ENCODE results near the gene ASB2. TPM values are rescaled to one million over a fixed set of nuclear protein-coding genes. Genes with fewer than 3 reads are reported as not detected.

Gene ASB2
- total RNA-seq, 1 experiment from 2014 or later: not detected

- CTCF ChIA-PET: no interaction called here
These were observed 21.9 kb downstream of the ASB2 start for GRCh38 chr14:93954516-93954830.

GRCh38 chr14:93953739-93954515 is 22.4 kb downstream of the ASB2 start:
- Histone ChIP-seq H3K36me3 (ENCODE audit: insufficient read depth, low read length, poor library complexity, severe bottlenecking) (no peaks in the 10 kb centered on the region), H3K4me1 (ENCODE audit: insufficient read depth, low read length, poor library complexity, severe bottlenecking) (no peaks in the 10 kb centered on the region), H3K9me3 (ENCODE audit: low read depth, low read length, poor library complexity, severe bottlenecking) (no peaks in the 10 kb centered on the region), H3K27me3 (replicated peaks; ENCODE audit: insufficient read depth, low read depth, low read length, poor library complexity) (no peaks in the 10 kb centered on the region), H3K27ac (ENCODE audit: low read depth, low read length, poor library complexity, severe bottlenecking) (no peak overlapping the region), H3K4me3 (ENCODE audit: low read depth, low read length, poor library complexity, severe bottlenecking) (no peak overlapping the region)
- no peak for TF ChIP-seq CTCF (conservative IDR thresholded peaks at IDR 0.05; ENCODE audit: low read depth, low read length)
- TF ChIP-seq EZH2 (IDR thresholded peaks at IDR 0.05; ENCODE audit: borderline replicate concordance, low read depth, low read length, poor library complexity, severe bottlenecking): no peak
- BruUV-seq (replicated peaks): no TSS peak
- peak; percentile 38 for DNase-seq (ENCODE audit: low spot score)
- intact Hi-C loops (cut with micrococcal nuclease; ENCODE audit: unreplicated experiment): no loop called here
- ChIA-PET POLR2A (ENCODE audit: low non-redundant PET) (no interaction called here), CTCF (no interaction called here)

More at GRCh38 chr14:93954516-93954830, 21.9 kb downstream of the ASB2 start:
- H3K36me3 ChIP-seq (ENCODE audit: insufficient read depth, low read length, poor library complexity, severe bottlenecking): no peaks in the 10 kb centered on the region
- BruUV-seq (replicated peaks): no TSS peak
- no peak overlapping the region for H3K27ac ChIP-seq (ENCODE audit: low read depth, low read length, poor library complexity, severe bottlenecking)
- no peaks in the 10 kb centered on the region for H3K4me1 ChIP-seq (ENCODE audit: insufficient read depth, low read length, poor library complexity, severe bottlenecking)
- no peak overlapping the region for H3K4me3 ChIP-seq (ENCODE audit: low read depth, low read length, poor library complexity, severe bottlenecking)
- H3K27me3 ChIP-seq (replicated peaks; ENCODE audit: insufficient read depth, low read depth, low read length, poor library complexity): no peaks in the 10 kb centered on the region
- TF ChIP-seq CTCF (conservative IDR thresholded peaks at IDR 0.05; ENCODE audit: low read depth, low read length): no peak
- no peak for TF ChIP-seq EZH2 (IDR thresholded peaks at IDR 0.05; ENCODE audit: borderline replicate concordance, low read depth, low read length, poor library complexity, severe bottlenecking)
- POLR2A ChIA-PET (ENCODE audit: low non-redundant PET): no interaction called here
- intact Hi-C loops (cut with micrococcal nuclease; ENCODE audit: unreplicated experiment): no loop called here
- H3K9me3 ChIP-seq (ENCODE audit: low read depth, low read length, poor library complexity, severe bottlenecking): no peaks in the 10 kb centered on the region
- no peak for DNase-seq (ENCODE audit: low spot score)

- H3K4me3 ChIP-seq (ENCODE audit: low read depth, low read length, poor library complexity, severe bottlenecking): no peak overlapping the region
- intact Hi-C loops (cut with micrococcal nuclease; ENCODE audit: unreplicated experiment): no loop called here
- TF ChIP-seq EZH2 (IDR thresholded peaks at IDR 0.05; ENCODE audit: borderline replicate concordance, low read depth, low read length, poor library complexity, severe bottlenecking): no peak
- no peak for TF ChIP-seq CTCF (conservative IDR thresholded peaks at IDR 0.05; ENCODE audit: low read depth, low read length)
- H3K36me3 ChIP-seq (ENCODE audit: insufficient read depth, low read length, poor library complexity, severe bottlenecking): no peaks in the 10 kb centered on the region
- no peaks in the 10 kb centered on the region for H3K9me3 ChIP-seq (ENCODE audit: low read depth, low read length, poor library complexity, severe bottlenecking)
- no peak for DNase-seq (ENCODE audit: low spot score)
- no peaks in the 10 kb centered on the region for H3K27me3 ChIP-seq (replicated peaks; ENCODE audit: insufficient read depth, low read depth, low read length, poor library complexity)
- H3K27ac ChIP-seq (ENCODE audit: low read depth, low read length, poor library complexity, severe bottlenecking): no peak overlapping the region
- POLR2A ChIA-PET (ENCODE audit: low non-redundant PET): no interaction called here
- no TSS peak for BruUV-seq (replicated peaks)
- no peaks in the 10 kb centered on the region for H3K4me1 ChIP-seq (ENCODE audit: insufficient read depth, low read length, poor library complexity, severe bottlenecking)
- CTCF ChIA-PET: no interaction called here
These were observed 23.1 kb downstream of the ASB2 start for GRCh38 chr14:93953263-93953662.

Data from A673 (cell line).